Measurements from ENCODE around the gene TTC36. TPM values are rescaled to one million over a fixed set of nuclear protein-coding genes. Genes with fewer than 3 reads are reported as not detected.
A peak's percentile ranks its signal among the peaks of the same experiment; 100 is the strongest.

Gene TTC36
- total and polyA plus RNA-seq, 2 of the 13 experiments (the other 11 are each of a cell fraction or from before 2014, with no cell fraction given), result 0.13 to 0.40 TPM

DNA sequence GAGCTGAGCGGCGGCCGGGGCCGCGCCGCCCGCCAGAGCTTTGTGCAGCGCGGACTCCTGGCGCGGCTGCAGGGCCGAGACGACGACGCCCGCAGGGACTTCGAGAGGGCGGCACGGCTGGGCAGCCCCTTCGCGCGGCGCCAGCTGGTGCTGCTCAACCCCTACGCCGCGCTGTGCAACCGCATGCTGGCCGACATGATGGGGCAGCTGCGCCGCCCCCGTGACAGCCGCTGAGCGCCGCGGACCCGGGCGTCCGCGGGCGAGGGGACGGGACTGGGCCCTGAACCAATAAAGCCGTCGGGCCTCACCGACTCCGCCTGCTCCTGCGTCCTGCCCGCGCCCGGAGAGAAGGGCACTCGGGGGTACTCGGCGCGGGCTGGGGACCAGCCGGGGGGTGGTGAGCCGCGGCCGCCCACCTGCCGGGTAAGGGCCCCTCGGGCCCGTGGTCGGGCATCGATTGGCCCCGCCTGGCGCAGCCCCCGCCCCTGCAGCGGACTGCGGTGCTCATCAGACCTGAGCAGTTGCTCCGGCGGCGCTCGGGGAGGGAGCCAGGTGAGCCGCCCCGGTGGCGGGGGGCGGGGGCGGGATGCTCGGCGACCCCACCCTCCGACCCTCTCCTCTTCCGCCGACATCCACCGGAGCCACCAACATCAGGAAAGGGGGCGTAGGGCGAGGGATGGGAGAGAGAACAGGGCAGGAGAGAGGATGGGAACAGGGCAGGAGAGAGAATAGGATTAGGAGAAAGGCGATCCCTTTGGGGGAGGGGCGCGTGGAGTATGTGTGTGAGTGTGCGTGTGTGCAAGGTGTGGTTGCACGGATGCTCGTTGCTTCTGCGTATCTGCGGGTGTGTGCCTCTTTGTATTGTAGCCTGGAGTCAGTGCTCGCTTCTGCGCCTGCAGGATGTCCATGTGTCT, 3.7 kb downstream of the TTC36 start, which contains the start of gene TMEM25 (continued):
- TF ChIP-seq, protein P1, sequence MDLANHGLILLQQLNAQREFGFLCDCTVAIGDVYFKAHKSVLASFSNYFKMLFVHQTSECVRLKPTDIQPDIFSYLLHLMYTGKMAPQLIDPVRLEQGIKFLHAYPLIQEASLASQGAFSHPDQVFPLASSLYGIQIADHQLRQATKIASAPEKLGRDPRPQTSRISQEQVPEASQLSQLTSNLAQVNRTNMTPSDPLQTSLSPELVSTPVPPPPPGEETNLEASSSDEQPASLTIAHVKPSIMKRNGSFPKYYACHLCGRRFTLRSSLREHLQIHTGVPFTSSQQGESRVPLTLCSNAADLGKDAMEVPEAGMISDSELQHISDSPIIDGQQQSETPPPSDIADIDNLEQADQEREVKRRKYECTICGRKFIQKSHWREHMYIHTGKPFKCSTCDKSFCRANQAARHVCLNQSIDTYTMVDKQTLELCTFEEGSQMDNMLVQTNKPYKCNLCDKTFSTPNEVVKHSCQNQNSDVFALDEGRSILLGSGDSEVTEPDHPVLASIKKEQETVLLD (CRISPR knock-in tag; IDR thresholded peaks at IDR 0.05; ENCODE audit: low read depth), result peak; percentile 35; the same call in 1 of the 2 replicates
- TF ChIP-seq, protein P2, sequence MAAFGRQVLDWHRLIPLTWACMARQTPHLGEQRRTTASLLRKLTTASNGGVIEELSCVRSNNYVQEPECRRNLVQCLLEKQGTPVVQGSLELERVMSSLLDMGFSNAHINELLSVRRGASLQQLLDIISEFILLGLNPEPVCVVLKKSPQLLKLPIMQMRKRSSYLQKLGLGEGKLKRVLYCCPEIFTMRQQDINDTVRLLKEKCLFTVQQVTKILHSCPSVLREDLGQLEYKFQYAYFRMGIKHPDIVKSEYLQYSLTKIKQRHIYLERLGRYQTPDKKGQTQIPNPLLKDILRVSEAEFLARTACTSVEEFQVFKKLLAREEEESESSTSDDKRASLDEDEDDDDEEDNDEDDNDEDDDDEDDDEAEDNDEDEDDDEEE (CRISPR knock-in tag; IDR thresholded peaks at IDR 0.05), result peak; percentile 23; the same call in 1 of the 2 replicates
- TF ChIP-seq IKZF4 (CRISPR knock-in tag; IDR thresholded peaks at IDR 0.05; ENCODE audit: borderline replicate concordance, low read depth, not compliant biosample characterization) (peak; percentile 31), NFKBIZ (CRISPR knock-in tag; IDR thresholded peaks at IDR 0.05) (no peak), SRY (CRISPR knock-in tag; IDR thresholded peaks at IDR 0.05) (peak; percentile 76; the same call in 1 of the 2 replicates), MED1 (CRISPR knock-in tag; IDR thresholded peaks at IDR 0.05) (0 out of 2 replicates have a peak, but pooled peaks have one; percentile 20), GFI1 (CRISPR knock-in tag; IDR thresholded peaks at IDR 0.05; ENCODE audit: borderline replicate concordance) (0 out of 2 replicates have a peak, but pooled peaks have one; percentile 35), RBFOX2 (IDR thresholded peaks at IDR 0.05; ENCODE audit: low read depth, low read length) (peak; percentile 88), TOPORS (CRISPR knock-in tag; IDR thresholded peaks at IDR 0.05) (peak; percentile 66; the same call in 1 of the 2 replicates), KAT7 (CRISPR knock-in tag; IDR thresholded peaks at IDR 0.05; ENCODE audit: borderline replicate concordance) (peak; percentile 81; the same call in 1 of the 2 replicates), XBP1 (CRISPR knock-in tag; IDR thresholded peaks at IDR 0.05) (no peak), GLI4 (CRISPR knock-in tag; IDR thresholded peaks at IDR 0.05; ENCODE audit: borderline replicate concordance) (peak; percentile 95; the same call in 1 of the 2 replicates), PRMT3 (CRISPR knock-in tag; IDR thresholded peaks at IDR 0.05; ENCODE audit: borderline replicate concordance, low read depth) (peak; percentile 38; the same call in 1 of the 2 replicates), REL (CRISPR knock-in tag; conservative IDR thresholded peaks at IDR 0.05) (peak; percentile 86; the same call in 1 of the 2 replicates), ZNF724P (CRISPR knock-in tag; IDR thresholded peaks at IDR 0.05; ENCODE audit: borderline replicate concordance) (0 out of 2 replicates have a peak, but pooled peaks have one; percentile 64), RNF2 (conservative IDR thresholded peaks at IDR 0.05; ENCODE audit: low read depth) (peak; percentile 85), ZNF772 (CRISPR knock-in tag; IDR thresholded peaks at IDR 0.05) (peak; percentile 45; the same call in 1 of the 2 replicates), SP1 (IDR thresholded peaks at IDR 0.05) (no peak), SP1 (CRISPR knock-in tag; IDR thresholded peaks at IDR 0.05) (0 out of 2 replicates have a peak, but pooled peaks have one; percentile 31)
- TF ChIP-seq, protein P3, sequence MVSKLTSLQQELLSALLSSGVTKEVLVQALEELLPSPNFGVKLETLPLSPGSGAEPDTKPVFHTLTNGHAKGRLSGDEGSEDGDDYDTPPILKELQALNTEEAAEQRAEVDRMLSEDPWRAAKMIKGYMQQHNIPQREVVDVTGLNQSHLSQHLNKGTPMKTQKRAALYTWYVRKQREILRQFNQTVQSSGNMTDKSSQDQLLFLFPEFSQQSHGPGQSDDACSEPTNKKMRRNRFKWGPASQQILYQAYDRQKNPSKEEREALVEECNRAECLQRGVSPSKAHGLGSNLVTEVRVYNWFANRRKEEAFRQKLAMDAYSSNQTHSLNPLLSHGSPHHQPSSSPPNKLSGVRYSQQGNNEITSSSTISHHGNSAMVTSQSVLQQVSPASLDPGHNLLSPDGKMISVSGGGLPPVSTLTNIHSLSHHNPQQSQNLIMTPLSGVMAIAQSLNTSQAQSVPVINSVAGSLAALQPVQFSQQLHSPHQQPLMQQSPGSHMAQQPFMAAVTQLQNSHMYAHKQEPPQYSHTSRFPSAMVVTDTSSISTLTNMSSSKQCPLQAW (CRISPR knock-in tag; IDR thresholded peaks at IDR 0.05), result peak; percentile 32; the same call in 1 of the 2 replicates
- TF ChIP-seq, protein P4, sequence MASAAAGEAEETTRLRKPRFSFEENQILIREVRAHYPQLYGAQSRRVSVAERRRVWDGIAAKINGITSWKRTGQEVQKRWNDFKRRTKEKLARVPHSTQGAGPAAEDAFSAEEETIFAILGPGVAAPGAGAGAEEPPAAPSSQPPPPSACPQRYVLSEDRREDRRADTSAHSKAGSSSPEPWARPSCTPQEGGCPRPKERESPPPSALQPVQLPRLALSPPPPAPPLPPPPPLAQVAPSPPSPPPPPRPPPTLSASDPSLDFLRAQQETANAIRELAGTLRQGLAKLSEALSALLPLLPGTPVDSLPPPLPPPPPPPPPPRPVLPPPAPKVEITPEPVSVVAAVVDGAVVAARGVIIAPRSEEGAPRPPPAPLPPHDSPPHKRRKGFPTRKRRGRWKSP (CRISPR knock-in tag; IDR thresholded peaks at IDR 0.05), result peak; percentile 61; the same call in 1 of the 2 replicates
- TF ChIP-seq, protein P5, sequence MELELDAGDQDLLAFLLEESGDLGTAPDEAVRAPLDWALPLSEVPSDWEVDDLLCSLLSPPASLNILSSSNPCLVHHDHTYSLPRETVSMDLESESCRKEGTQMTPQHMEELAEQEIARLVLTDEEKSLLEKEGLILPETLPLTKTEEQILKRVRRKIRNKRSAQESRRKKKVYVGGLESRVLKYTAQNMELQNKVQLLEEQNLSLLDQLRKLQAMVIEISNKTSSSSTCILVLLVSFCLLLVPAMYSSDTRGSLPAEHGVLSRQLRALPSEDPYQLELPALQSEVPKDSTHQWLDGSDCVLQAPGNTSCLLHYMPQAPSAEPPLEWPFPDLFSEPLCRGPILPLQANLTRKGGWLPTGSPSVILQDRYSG (CRISPR knock-in tag; IDR thresholded peaks at IDR 0.05), result 0 out of 2 replicates have a peak, but pooled peaks have one; percentile 56

Measured in HepG2 (cell line).